Dedifferentiated amniotic fluid mesenchymal stem cell (primary cell): ENCODE data around the gene COL4A1.
A peak's percentile ranks its signal among the peaks of the same experiment; 100 is the strongest.

Experiments
- DNase-seq: peaks from one replicate; pipeline ENCODE4 v3.0.0-alpha.2; 2016; ENCODE audit errors: extremely low spot score

The COL4A1 gene

DNA sequence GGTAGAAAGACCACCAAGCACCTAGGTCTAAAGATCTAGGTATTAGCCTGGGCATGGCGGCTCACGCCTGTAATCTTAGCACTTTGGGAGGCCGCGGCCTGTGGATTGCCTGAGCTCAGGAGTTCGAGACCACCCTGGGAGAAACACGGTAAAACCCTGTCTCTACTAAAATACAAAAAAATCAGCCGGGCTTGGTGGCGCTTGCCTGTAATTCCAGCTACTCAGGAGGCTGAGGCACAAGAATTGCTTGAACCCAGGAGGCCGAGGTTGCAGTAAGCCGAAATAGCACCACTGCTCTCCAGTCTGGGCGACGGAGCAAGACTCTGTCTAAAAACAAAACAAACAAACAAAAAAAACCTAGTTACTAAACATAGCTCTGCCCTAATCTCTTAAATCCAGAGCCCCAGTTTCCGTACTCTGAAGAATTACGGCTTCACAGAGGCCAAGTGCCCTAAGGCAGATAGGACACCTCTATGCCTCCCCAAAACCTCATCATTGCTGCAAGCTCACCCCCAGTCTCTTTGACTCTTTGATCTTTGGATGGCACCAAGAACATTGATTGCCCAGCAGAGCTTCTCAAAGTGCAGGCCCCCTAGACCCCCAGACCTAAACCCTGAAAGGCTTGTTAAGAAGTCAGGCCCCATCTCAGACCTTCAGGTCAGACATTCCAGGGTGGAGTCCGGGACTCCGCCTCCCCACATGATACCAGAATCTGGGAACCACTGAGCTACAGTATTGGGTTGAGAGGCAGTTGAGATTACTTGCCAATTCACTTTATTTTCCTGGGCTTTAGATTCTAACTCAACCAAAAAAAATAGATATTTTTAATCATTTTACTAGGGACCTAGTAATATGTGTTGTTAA is 2.9 kb upstream of the COL4A1 start:
- DNase-seq: no peak

GRCh38 chr13:110308656-110309359 is 1.9 kb upstream of the COL4A1 start:
- no peak for DNase-seq

GRCh38 chr13:110307767-110308655 is 1.1 kb upstream of the COL4A1 start:
- peak; percentile 56 for DNase-seq

- DNase-seq: no peak
Measured at GRCh38 chr13:110306340-110306959, 507 bp downstream of the COL4A1 start.

DNA sequence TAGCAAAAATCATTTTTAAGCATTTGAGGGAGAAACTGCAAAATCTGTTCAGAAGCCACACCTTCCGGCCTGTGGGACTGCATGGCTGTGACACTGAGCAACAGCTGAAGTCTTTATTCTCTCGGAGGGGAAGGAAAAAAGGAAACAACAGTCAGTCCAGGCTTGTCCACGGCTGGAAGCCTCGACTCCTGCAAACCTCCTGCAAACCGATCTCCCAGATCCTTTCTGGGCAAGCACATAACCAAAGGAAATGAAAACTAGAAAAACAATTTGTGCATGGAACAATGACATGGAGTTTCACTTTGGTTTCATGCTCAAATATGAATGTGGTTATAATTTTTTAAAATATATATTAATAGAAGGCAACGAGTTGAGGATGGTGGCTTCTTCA is 1.0 kb downstream of the COL4A1 start:
- DNase-seq: no peak

DNA sequence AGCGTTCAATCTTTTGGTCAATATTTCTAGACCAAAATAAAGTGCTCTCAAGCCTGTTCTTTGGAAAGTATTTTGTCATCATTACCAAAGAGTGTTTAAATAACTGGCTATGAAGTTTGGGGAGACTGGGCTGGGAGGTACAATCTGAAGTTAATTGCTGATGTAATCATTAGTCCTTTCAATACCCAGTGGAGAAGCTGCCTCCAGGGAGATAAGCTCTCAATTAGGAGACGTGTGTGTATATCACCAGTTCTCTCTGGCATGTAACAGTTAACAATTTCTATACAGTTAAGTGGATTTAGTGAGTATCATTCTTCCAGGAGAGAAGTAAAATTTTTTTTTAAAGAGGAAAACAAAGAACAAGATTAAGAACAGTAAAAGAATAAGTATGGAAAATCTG is 1.4 kb downstream of the COL4A1 start:
- DNase-seq: no peak

DNA sequence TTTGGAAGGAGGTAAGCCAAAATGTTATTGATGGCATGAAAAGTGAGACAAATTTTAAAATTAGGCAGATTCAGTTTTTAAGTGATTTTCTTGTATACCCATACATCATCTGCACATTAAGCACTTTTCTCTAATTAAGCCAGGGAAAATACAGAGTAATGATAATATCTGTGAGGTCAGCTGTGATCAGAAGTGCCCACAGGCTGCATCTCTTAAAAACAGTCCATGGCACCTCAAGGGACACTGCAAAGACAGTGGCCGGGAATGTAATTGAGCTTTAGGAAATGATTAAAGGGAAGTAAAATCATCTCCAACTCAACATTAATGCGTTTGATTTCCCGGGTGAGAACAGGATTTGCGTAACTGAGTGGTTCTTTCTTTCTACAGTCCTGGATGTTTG is 2.0 kb downstream of the COL4A1 start:
- DNase-seq: no peak

DNA sequence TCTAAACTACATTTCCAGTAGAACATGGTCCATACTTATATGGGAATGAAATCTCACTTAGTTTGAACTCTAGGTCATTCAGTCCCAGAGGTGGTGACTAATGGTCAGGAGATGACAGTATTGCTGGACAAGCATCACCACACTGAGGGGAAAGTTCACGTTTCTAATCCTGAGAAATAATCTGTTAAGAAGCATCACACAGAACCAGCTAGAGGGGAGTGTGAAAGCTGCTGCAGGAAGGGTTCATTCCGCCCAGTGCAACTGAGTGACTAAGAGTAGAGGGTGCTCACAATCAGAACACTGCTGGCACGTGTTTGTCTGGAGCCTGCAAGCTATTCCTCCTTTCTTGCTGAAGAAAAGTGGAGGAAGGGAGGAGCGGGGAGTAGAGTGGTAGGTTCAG is 2.7 kb downstream of the COL4A1 start:
- no peak for DNase-seq

- DNase-seq: no peak
Measured at GRCh38 chr13:110303644-110304043, 3.3 kb downstream of the COL4A1 start.

GRCh38 chr13:110302997-110303396 is 4.0 kb downstream of the COL4A1 start:
- no peak for DNase-seq

GRCh38 chr13:110301606-110302553 is 5.1 kb downstream of the COL4A1 start:
- peak; percentile 65 for DNase-seq

DNA sequence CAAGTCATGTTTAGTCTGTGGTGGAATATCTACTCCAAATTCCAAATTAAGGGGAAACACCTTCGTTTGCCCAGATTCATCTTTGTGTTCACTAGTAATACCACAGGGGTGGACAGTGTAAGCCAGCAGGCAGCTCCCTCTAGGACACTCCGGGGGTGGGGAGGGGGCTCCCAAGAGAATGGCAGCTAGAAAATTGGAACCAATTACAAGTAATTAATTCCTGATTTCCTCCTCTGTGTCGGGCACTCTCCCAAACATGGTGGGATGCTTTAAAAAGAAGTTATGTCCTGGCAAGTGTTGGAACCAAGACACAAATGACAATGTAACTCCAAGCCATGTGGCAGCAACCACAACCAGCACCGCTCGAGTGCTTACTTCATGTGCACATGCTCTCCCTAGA is 5.9 kb downstream of the COL4A1 start:
- no peak for DNase-seq

DNA sequence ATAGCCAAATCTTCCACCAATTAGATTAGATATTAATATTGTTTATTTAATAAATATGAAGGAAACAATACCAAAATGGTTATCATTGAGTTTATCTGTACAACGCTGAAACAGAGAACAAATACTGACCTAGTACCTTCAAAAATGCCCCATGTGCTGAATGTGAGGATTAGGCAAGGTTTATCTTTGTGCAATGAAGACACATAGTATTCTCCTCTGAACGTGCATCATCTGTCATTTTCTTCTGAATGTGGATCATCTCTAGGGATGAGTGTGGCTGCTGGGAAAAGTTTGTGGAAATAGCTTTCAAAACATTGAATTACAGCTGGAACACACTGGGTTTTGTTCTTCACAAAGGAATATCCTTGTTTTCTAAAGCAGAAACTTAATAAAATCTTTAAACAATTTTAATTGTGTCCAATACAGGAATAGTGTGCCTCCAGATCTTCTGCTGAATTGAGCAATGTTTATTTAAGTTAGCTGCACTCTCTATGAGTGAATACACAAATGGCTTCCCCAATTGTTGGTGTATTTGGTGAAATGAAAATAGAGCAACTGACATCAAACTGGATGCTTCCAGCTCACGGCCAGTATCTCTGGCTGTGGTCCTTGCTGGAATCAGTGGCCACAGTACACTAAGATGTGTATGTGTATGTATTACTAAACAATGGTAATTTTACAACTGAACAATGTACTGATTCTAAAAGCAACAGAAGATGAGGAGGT is 6.7 kb downstream of the COL4A1 start:
- DNase-seq: no peak

DNA sequence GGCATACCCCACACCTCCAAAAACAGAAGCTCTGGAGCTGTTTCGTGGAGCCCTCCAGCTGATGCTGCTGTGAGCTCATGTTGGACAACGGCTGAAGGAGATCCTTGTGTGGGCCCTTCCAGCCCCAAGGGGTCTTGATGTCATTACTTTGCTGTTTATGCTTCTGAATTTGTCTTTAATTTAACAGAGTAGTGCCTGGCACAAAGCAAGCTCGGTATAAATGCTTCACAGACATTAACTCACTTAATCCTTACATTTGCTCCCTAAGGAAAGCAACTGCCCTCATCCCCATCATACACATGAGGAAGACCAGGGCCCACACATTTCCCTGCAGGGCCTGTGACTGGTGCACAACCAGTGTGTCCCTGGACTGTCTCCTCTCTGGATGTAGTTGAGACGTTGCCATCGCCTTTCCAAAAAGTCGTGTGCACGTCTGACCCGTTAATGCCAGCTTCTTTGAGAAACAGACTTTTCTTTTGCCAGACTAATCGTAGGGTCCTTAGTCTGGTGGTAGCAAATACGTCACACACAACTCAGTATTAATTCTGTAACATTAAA is 7.6 kb downstream of the COL4A1 start:
- no peak for DNase-seq

GRCh38 chr13:110298505-110299282 is 8.3 kb downstream of the COL4A1 start:
- no peak for DNase-seq

GRCh38 chr13:110297766-110298504 is 9.0 kb downstream of the COL4A1 start:
- no peak for DNase-seq

DNA sequence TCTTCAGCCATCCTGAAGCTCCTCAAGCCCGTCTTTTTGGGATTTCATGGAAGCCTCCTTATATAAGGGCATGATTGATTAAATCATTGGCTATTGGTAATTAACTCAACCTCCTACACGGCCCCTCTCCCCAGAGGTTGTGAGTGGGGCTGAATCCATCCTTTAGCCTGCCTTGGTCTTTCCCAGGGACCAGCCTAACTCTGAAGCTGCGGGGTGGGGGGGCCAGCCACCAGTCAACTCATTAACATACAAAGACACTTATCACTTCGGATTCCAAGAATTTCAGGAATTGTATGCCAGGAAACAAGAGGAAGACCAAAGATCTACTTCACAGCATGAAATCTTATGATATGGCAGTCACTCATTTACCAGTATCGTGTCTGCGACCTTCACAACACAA is 9.9 kb downstream of the COL4A1 start:
- DNase-seq: no peak

GRCh38 chr13:110294622-110295021 is 12.3 kb downstream of the COL4A1 start:
- no peak for DNase-seq
